SW 1271 (cell line): ENCODE data around the gene SP140L.
"Not testable (repeated sequence)": the region's sequence is repeated elsewhere in the genome, so short reads cannot be mapped to it uniquely, and the experiment has no call there.

Experiments
- DNase-seq, 2 experiments: peaks; one replicate each; lab custom pipeline; 2025; lab: John Stamatoyannopoulos, UW

SP140L gene

DNA sequence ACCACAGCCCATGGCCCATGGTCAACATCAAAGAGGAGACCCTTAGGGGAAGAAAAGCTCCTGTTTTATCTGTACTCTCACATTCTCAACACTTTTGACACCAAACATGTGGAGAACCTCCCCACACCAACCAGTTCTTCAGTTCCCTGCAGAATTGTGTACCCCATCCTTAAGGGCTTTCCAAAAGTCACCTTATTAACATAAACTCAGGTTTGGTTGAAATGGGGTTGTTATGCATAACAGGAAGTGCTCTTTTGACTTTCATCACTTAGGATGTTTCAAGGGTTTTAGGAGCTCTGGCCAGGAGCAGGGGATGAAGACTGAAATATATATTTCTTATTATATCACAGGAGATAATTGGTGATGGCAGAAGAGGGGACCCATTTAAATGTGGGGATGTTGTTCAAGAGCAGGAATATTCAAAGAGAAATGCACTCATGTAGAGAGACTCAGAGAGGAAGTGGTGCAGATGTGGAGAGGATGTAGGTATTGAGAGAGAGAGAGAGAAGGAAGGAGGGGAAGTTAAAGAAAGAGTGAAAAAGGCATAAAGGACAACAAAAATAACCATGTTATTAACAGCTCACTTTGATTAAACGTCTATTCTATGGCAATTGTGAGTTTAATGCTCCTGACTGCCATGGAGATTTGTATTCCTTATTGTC, 35.2 kb downstream of the SP140L start:
- DNase-seq = no peak

- DNase-seq = no peak
Measured at GRCh38 chr2:230382108-230382507, 55.1 kb downstream of the SP140L start.

GRCh38 chr2:230383453-230383852, 56.5 kb downstream of the SP140L start:
- no peak for DNase-seq

- no peak for DNase-seq
Measured at GRCh38 chr2:230384986-230385385, 58.0 kb downstream of the SP140L start.

DNA sequence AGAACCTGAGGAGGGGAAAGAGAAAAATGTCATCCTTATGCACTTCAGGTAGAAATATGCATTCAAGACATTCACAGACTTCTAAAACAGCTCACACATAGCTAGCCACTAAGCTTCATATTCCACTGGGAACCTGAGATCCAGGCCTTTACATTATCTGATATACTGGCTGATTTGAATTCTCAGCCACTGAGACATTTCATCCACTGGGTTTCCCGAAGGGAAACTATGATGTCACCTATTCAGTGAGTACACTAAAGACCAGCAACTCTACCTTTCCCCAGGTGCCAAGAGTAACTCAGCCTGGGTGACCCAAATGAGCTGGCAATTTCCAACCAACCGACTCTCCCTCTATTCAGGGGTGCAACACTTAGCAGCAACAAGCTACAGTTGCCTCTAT, 67.3 kb downstream of the SP140L start:
- DNase-seq = no peak

- not testable (repeated sequence) for DNase-seq
Measured at GRCh38 chr2:230398698-230399097, 71.7 kb downstream of the SP140L start.

DNA sequence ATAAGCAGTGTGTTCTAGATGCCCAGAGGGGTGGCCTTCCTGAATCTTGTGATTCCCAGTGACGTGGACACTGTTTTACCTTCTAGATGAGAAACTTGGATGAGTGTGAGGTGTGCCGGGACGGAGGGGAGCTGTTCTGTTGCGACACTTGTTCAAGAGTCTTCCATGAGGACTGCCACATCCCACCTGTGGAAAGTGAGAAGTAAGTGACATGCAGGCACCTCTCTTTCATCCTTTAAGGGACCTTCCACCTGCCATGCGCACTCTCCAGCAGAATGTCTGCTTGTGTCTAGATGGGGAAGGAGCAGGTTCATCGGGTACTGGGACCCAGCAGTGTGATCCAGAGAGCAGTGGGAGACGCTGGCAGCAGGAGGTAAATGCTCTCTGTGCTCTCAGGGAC, 73.0 kb downstream of the SP140L start:
- DNase-seq = no peak

- no peak for DNase-seq
Measured at GRCh38 chr2:230400454-230400853, 73.5 kb downstream of the SP140L start.

- DNase-seq = not testable (repeated sequence)
Measured at GRCh38 chr2:230401026-230401425, 74.0 kb downstream of the SP140L start.

DNA sequence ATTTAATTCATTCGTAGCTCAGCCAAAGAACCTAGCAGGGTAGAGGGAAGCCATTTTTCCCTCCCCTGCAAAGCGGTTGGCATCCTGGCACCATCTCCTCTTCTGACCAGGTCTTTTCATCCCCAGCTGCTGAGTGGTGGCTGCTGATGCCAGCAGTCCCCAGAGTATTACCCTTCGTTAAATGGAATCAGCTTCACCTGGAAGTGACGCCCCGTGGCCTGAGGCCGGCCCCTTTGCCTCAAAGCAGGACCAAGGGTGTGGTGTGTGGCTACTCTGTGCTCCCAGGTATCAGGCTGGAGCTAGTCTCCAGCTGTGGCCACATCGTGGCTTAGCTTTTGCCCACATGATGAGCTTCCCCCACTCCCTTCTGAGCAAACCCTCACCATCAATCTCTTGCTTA, 76.8 kb downstream of the SP140L start:
- DNase-seq = no peak

DNA sequence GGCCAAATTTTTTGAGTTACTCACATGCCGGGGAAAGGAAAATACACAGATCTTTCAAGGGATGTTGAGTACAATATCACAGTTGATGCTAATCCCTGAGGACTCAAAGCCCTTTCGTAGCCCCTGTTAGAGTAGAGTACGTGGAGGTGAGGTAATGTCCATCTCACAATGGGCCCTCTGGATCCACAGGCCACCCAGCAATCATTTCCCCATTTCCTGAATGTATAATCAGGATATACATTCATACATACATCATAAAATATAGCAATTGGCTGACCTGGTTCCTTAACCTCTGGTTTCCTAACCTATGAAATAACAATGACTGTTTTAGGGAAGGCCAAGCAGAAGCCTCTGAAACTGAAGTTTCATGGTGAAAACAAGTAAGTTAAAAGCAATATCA, 78.8 kb downstream of the SP140L start:
- DNase-seq = no peak

GRCh38 chr2:230408244-230408842, 81.3 kb downstream of the SP140L start:
- DNase-seq = no peak

GRCh38 chr2:230409316-230409715, 82.3 kb downstream of the SP140L start:
- not testable (repeated sequence) for DNase-seq

DNA sequence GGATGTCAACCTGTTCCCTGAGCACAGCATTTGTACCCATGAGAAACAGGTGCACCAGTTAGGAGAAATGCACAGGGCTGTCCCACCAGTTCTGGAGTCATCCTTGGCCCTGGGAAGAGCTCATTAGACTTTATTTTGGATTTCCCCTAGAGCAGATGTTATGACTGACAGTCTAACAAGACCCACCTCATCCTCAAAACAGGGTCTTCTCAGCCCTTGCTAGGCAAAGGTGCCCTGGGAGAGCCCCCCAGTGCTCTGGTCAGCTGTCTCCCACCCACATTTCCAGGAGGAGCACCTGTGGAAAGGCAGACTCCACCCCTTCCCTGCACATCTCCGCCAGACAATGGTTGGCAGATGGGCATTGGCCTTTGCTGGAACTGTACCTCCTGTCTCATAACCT, 83.3 kb downstream of the SP140L start:
- DNase-seq = no peak

- no peak for DNase-seq
Measured at GRCh38 chr2:230410861-230411569, 84.0 kb downstream of the SP140L start.

DNA sequence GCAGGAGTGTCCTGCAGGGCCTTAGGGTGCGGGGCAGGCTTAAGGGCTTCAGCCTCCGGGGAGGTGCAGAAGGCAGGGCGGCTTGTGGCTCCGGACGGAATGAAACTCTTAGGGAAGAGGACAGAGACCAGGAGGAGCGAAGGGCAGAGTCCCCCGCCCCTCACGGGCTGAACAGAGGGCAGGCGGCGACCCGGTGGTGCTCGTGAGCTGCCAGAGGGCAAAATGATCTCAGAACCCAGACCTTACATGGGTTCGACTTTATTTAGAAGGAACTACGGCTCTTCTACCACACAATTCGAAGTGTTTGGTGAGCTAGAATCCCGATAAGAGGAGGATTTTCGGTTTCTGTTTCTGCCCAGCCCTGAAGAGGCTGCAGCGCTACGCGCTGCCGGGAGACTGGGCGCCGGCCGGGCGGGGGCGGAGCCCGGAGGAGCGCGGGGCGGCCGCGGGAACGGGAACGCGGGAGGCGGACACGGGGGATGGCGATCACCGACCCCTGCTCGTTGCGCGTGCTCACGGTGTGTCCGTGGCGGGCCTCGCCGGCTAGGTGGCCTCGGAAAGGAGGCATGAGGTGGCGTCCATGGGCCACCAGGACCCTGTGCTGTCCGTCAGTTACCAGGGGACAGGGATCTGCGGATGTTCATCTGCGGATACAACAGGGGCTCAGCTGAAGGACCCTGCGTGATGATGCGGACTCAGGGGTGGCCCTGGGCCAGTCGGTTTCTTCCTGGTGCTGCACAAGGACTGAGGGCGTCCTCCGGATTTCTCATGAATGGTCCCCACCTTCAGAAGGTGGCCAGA, 84.8 kb downstream of the SP140L start:
- DNase-seq = peak; percentile 13 to 47

DNA sequence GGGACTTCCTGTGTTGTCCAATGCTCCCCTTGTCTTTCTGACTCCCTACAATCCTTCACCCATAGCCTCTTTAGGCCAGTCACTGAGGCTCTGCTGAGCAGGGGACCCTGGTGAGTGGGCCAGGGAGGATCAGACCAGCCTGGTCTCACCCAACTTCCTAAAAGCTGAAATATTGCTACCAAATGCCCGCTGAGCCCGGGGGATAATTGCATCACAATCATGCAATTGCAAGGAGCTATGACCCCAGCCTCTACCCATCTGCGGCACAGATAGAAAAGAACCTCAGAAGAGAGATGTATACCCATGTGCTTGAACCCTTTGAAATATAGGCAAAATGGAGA, 85.3 kb downstream of the SP140L start:
- no peak for DNase-seq

DNA sequence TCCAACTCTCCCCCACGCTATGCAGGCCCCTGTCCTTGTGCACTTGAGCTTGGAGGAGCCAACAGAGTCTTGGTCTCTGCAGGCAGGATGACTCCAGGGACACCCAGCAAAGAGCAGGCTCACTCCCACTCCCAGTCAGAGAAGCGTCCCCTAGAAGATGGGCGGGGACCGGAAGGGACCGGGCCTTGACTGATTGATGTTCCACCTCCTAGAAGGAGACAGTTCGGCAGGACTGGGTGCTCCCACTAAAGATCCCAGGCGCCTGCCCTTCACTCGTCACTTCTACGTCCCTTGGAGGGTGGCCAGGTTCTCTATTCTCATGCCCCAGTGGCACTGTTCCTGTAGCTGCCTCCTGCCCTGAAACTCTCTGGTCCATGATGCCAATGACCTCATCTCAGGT, 85.9 kb downstream of the SP140L start:
- DNase-seq = no peak

DNA sequence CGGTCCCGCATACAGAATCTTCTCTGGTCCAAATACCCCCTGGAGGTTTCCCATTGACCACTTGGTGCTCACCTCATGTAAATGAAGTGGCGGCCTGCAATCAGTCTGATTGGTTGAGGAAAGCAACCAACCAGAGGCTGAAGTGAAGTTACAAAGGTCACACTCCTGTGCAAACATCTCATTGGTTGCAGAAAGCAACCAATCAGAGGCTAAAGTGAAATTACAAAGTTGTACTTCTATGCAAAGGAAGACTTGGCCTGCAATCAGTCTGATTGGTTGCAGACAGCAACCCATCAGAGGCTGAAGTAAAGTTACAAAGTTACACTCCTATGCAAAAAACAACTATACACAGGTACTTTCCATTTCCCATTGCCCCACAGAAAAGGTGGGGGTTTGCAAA, 86.5 kb downstream of the SP140L start:
- DNase-seq = no peak

GRCh38 chr2:230414302-230414701, 87.3 kb downstream of the SP140L start:
- DNase-seq = no peak

DNA sequence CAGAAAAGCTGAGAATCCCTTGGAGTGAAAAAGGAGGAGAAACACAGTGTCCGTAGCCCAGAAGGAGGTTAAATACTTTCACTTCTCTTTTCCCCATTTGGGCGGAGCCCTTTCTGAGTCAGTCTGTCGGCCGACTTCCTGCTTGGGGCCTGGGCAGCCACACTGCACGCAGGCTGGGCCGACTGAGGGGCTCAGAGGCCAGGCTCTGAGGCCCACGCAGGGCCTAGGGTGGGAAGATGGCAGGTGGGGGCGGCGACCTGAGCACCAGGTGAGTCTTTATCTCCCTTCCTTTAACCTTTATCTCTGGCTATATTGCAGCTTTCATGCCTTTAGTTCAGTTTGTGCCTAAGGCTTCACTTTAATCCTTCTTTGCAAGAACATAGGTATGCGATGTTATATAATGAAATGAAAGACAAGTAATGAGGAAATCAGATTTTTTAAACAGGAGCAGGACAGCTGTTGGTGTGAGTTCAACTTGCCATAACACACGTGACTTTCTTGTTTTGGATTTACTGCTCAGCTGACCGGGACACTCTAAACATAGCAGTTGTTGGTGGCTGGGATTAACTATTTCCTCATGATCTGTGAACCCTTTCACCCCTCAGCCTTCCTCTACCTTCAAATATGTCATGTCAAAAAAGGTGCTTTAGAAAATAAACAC, 89.2 kb downstream of the SP140L start, which contains the start of gene SP100:
TSS of gene SP100 (plus strand) at position 141 of the 661 bp plus-strand sequence. CDS start at position 237, 96 bp downstream.
- peak; percentile 50 to 75 for DNase-seq

DNA sequence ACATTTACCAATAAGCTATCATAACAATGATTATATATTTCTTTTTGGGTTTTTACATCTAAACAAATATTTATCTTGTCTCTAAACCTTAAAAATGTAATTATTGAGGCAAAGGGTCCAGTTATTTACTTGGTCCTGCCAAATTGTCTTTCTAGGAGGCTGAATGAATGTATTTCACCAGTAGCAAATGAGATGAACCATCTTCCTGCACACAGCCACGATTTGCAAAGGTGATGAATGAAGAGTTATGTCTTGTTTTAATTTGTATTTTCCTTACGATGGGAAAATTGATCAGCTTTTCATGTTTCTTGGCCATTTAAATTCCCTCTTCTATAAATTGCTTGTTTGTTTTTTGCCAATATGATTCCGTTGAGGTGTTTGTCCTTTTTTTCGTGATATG, 90.4 kb downstream of the SP140L start:
- DNase-seq = no peak
